GM20431 (cell line): ENCODE data around the gene UHMK1.
"Not testable (repeated sequence)": the region's sequence is repeated elsewhere in the genome, so short reads cannot be mapped to it uniquely, and the experiment has no call there.

Source experiments
- in situ Hi-C: fragments of 300-500 bp; cut with MseI, MboI; formaldehyde crosslinking; loops from one replicate; pipeline ENCODE4 v1.15.0; 2020; ENCODE audit warnings: low sequenced_read_pairs; ENCODE audit not compliant: unreplicated experiment

The UHMK1 gene

GRCh38 chr1:162561616-162562469 lies 64.2 kb downstream of the UHMK1 start, which contains the start of gene UAP1:
Gene UAP1 (plus strand): TSS chr1:162561722. CDS start chr1:162566069, 4,347 bp downstream.
- in situ Hi-C loops = no loop called here

- in situ Hi-C loops = no loop called here
These were observed 64.8 kb downstream of the UHMK1 start for GRCh38 chr1:162562470-162562828.

GRCh38 chr1:162564762-162565218 lies 67.2 kb downstream of the UHMK1 start:
- in situ Hi-C loops = no loop called here

- in situ Hi-C loops = no loop called here
These were observed 67.8 kb downstream of the UHMK1 start for GRCh38 chr1:162565460-162565859.

GRCh38 chr1:162566870-162567269 lies 69.3 kb downstream of the UHMK1 start:
- in situ Hi-C loops = no loop called here

- in situ Hi-C loops = no loop called here
These were observed 71.2 kb downstream of the UHMK1 start for GRCh38 chr1:162568802-162569201.

GRCh38 chr1:162570718-162571117 lies 73.1 kb downstream of the UHMK1 start:
- in situ Hi-C loops = no loop called here

- in situ Hi-C loops = not testable (repeated sequence)
These were observed 73.5 kb downstream of the UHMK1 start for GRCh38 chr1:162571121-162571520.

GRCh38 chr1:162571696-162572095 lies 74.1 kb downstream of the UHMK1 start:
- in situ Hi-C loops = no loop called here

- in situ Hi-C loops = no loop called here
These were observed 75.5 kb downstream of the UHMK1 start for GRCh38 chr1:162573136-162573535.

- in situ Hi-C loops = no loop called here
These were observed 80.6 kb downstream of the UHMK1 start for GRCh38 chr1:162578071-162578700.

GRCh38 chr1:162578936-162579335 lies 81.3 kb downstream of the UHMK1 start:
- in situ Hi-C loops = no loop called here
